Retinal pigment epithelial cell (primary cell): ENCODE results near the gene GABRG2.

ENCODE experiments used
- DNase-seq: peaks from one replicate; pipeline ENCODE4 v3.0.0-alpha.2; 2010; ENCODE audit warnings: low read depth
- H3K4me3 ChIP-seq: 2 replicates; pipeline ENCODE4 v1.5.1; 2011; ENCODE audit warnings: mild to moderate bottlenecking, low read length, control low read depth, moderate library complexity
- TF ChIP-seq, protein P1 (sequence below): conservative IDR thresholded peaks from 2 replicates; pipeline ENCODE4 v1.5.1; 2011; ENCODE audit warnings: low read depth, low read length, control low read depth, inconsistent platforms

The GABRG2 gene

DNA sequence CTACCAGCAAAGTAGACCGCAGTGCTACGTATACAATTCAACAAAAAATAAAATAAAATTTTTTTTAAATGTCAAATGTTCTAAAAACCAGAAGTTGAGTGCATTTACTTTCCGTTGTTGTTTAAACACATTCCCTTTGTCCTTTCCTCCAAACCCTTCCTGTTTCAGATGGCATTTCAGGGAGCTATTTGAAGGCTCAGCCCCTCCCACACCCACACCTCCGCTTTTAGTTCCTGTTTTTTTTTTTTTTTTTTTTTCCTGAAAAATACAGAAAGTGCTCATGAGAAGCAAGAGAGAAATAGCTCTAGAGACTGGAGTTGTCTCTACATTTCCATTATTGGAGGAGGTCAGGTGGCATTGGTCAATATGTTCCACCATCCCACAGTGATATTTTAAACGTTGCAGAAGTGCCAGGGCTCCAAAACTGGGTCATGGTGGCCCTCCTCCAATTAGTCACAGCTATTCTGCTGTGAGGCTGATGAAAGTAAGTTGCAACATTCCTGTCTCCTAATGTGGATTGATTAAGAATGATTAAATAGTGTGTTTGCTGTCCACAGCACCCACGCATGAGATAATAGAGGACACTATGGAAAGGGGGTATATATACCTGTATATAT is 106.9 kb downstream of the GABRG2 start:
- TF ChIP-seq, protein P1, sequence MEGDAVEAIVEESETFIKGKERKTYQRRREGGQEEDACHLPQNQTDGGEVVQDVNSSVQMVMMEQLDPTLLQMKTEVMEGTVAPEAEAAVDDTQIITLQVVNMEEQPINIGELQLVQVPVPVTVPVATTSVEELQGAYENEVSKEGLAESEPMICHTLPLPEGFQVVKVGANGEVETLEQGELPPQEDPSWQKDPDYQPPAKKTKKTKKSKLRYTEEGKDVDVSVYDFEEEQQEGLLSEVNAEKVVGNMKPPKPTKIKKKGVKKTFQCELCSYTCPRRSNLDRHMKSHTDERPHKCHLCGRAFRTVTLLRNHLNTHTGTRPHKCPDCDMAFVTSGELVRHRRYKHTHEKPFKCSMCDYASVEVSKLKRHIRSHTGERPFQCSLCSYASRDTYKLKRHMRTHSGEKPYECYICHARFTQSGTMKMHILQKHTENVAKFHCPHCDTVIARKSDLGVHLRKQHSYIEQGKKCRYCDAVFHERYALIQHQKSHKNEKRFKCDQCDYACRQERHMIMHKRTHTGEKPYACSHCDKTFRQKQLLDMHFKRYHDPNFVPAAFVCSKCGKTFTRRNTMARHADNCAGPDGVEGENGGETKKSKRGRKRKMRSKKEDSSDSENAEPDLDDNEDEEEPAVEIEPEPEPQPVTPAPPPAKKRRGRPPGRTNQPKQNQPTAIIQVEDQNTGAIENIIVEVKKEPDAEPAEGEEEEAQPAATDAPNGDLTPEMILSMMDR = no peak
- H3K4me3 ChIP-seq = no peak overlapping the region
- DNase-seq = no peak

- H3K4me3 ChIP-seq = no peak overlapping the region
- TF ChIP-seq, protein P1 = no peak
- no peak for DNase-seq
Observed at GRCh38 chr5:162187371-162187770, 119.8 kb downstream of the GABRG2 start.

- no peak for DNase-seq
- TF ChIP-seq, protein P1 = no peak
- H3K4me3 ChIP-seq = no peak overlapping the region
Observed at GRCh38 chr5:162189719-162190118, 122.1 kb downstream of the GABRG2 start.

DNA sequence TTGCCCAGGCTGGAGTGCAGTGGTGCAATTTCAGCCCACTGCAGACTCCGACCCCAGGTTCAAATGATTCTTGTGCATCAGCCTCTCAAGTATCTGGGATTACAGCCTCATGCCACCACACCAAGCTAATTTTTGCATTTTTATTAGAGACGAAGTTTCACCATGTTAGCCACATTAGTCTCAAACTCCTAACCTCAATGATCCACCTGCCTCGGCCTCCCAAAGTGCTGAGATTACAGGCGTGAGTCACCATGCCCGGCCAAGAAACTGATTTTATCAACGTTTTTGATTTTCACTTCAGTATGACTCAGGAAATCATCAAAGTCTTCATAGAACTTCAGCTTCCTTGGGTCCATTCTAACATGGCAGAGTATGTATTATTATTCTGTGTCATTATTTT is 125.4 kb downstream of the GABRG2 start:
- no peak overlapping the region for H3K4me3 ChIP-seq
- TF ChIP-seq, protein P1 = no peak
- DNase-seq = no peak

DNA sequence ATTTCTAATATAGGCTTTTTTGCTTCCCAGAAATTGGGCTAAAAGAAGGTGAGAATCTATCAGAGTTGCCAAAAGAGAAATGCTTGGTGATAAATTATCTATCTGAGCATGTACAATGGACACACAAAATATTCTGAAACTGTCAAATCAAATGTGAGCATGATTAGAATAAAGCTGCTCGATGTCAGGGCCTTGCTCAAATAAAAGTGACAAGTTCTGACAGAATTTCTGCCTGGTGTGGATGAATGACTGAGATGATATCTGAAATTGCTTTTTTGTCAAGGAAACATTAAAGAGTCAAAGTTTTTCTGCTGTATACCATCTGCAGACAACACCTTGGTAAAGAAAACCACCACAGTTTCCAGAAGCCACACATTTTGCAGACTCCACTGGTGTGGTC is 128.8 kb downstream of the GABRG2 start:
- H3K4me3 ChIP-seq = no peak overlapping the region
- TF ChIP-seq, protein P1 = no peak
- DNase-seq = no peak

GRCh38 chr5:162202285-162202880 is 134.8 kb downstream of the GABRG2 start:
- TF ChIP-seq, protein P1 = no peak
- DNase-seq = no peak
- H3K4me3 ChIP-seq = no peak overlapping the region
